Activated CD4-positive, alpha-beta T cell treated with anti-CD3 and anti-CD28 coated beads, Interleukin-2, amount 50 U/mL, for 1 hour (primary cell): Measurements from ENCODE around the gene MPDZ.

ENCODE experiments used
- DNase-seq: peaks from one replicate; pipeline ENCODE4 v3.0.0-alpha.2; 2020

The MPDZ gene

DNA sequence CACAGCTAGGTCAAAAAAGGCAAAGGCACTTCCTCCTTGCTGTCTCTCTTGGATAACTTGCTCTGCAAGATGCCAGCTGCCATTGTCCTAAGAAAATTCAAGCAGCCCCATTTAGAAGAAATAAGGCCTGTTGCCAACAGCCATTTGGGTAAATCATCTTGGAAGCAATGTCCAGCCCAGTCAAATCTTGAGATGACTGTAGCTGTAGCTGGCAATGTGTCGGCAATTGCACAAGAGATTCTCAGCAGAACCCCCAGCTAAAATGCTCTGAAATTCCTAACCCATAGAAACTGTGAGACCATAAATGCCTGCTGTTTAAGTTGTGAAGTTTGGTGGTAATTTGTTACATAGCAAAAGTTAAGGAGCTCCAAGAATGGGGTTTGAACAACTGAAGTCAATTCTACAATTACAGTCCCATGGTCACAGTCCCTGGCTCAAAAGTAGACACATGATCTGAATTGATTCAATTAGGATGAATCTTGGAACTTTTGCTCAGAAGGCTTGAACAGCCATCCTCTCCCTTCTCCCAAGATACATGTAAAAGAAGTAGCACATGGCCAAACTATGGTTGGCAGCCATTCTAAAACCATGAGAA is 151.1 kb downstream of the MPDZ start:
- no peak for DNase-seq

DNA sequence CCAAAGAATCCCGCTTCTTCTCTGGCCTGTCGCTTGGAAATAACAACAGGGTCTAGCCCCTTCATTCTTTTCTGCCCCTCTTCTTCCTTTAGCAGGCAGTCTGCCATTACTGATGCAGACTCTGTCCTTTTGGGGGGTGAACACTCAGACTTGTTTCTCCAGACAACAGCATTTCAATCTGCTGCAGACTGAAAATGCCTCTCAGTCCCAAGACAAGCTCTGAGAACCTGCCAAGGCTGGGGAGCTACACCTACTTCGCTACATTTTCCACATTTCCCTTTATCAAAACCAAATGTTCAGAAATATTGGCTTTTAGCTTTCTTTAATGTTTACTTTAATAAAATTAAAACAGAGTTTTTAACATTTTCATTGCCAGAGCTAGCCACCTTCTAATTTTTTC is 152.4 kb downstream of the MPDZ start:
- DNase-seq = no peak

DNA sequence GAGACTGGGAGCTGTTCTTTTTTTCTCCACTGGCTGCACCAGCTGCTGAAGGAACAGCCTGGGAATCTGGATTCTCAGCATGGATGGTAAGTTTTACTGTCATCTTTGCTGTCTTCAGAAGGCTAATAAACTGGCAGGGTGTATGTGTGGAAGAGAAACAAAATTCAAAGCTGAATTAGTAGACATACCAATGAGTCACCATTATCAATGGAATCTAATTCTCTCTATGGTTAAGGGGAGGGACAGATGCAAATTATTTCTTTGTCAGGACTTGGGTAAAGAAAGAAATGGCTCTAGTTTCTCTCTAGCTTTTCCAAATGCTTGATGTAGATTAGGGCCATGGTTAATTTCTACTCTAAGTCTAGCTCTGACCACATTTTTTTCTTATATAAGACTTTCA is 154.2 kb downstream of the MPDZ start:
- DNase-seq = no peak

DNA sequence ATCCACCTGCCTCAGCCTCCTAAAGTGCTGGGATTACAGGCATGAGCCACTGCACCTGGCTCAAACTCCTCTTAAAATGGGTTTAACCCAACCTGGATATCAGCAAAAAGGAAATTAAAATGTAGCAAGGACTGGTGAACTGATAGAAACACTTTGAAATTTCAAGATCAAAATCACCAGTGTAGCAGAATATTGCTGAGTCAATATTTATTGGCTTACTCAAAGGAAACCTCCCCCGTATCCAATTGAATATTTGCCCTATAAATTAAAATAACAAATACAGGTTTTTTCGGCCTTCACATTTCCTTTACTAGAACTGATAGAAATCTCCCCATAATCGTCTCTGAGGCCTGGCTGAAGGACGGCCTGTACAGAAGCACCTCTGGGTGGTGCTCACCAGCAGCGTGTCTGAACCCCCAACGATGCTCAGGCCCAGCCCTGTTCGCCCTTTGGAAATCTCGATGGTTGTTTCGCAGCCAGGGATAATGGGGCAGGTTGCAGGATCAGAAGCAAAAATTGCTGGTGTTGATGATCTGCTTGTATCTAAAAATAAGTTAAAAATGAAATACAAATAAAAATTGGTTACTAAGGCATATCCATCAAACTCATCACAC is 156.6 kb downstream of the MPDZ start:
- no peak for DNase-seq

DNA sequence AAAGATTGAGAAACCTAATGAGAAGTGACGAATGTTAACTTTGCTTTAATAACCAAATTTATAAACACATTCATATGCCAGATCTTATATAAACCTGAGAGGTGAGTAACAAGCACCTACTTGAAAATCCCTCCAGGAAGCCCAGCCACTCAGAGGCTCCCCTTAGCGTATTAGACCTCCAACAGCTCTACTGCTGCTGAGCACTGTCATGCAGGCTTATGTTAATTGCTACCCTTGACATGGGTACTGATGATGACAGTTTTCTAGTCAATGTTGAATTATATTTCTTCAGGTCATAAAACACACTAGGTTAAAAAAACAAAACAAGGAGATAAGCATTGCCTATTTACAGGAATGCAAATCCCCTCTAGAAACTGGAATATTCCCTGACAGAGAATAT is 161.2 kb downstream of the MPDZ start:
- no peak for DNase-seq

DNA sequence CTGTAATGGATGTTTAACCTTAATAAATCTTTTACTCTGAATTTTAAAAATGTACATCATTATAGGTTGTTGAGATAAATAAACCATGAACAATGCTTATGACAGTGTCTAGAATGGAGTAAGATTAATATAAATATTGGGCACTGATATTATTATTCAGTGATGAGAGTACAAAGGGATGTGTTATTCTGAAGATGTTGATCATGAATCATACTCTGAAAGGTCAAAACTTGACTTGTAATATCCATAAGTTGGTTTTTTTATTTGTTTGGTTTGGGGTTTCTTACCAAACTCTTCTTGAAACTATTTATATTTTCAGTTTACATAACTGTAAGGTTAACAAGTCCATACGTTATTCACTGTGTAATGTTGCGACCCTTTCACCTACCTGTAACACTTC is 163.2 kb downstream of the MPDZ start:
- no peak for DNase-seq

DNA sequence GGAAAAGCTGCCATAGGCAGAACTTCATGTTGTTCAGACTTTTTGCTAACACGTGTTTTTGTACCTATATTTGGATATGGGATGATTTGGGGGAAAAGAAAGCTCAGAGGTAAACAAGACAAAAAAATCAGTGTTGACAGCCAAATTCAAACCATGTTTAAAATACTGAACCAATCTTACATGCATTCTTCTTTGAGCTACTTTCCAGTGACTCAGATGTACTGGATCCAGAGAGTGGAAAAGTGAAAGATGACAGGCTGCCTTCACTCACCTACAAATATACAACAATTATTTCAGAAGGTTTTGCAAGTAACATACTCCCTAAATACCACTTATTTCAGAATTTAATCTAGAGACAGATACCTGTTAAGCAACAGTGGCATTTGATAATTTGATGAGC is 165.7 kb downstream of the MPDZ start:
- no peak for DNase-seq

DNA sequence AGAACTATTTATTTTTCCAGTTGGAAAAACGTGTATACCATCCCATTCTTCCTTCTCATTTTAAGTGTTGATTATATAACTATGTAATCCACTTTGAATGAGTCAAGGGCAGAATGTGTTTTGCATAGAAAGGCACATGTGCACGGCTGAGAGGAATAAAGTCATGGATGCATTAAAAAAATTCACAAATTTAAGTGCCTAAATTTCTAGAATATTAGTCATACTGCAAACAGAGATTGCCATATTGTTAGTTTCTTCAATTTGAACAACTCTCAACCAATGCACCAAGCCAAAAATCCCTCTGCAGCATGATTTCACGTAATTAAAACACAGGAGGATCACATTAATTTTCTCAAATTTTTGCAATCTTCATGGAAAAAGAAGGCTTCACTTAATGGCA is 166.3 kb downstream of the MPDZ start:
- DNase-seq = no peak

DNA sequence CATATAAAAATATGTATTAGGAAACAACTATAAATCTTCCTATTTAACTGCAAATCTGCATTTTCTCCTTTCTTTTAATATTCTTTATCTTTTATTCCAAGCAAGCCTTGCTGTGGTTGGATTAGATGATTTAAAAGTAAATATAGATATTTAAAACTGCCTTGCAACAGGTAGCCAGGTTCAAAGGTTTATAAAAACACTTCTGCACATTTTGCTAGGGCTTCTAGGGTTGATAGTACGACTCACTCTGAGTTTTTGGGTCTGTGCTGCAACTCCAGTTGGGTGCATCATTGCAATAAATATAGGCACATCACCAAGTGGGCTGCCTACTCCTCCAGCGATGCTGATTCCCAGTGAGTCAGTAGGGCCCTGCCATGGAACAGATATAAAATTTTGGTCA is 167.7 kb downstream of the MPDZ start:
- no peak for DNase-seq

DNA sequence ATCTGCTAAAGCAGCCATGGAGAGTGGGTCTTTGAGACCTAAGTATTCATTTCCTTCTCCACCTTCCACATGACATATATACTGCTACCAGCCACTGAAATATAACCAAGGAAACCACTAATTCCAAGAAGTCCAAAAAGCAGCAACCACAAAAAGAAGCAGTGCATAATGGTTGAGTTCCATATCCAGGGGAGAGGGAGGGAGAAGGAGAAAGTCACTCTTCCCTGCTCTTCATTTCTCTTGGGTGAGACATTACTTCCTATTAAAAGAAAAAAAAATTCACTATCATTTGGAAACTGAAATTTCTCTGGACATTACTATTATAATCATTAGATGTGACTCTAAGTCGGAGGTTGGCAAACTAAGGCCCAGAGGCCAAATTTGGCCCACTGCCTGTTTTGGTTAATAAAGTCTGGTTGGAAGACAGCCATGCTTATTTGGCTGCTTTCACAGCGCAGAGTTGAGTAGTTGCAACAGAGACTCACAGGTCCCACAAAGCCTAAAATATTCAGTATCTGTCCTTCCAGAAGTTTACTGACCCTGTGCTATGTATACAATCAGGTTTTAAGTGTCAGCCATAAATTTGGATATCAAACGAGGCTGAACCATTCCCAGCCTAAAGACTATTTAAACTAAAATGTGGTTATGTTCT is 168.6 kb downstream of the MPDZ start:
- DNase-seq = no peak

DNA sequence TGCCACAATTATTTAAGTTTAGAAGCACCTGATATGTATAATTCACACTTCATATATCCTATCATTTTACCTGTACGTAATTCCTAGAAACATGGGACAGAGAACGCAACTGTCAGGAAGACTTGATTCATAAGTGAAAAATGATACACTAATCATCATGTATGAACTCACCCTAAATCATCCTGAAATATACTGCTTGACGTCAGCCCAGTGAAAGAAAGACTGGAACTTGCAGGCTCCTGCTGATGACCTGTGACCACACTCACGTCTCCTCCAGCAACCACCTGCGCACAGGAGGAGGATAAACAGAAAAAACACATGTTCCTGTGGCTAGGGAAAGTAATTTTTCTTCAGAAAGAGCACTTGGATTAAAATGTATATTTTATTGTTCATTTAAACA is 169.7 kb downstream of the MPDZ start:
- DNase-seq = no peak

DNA sequence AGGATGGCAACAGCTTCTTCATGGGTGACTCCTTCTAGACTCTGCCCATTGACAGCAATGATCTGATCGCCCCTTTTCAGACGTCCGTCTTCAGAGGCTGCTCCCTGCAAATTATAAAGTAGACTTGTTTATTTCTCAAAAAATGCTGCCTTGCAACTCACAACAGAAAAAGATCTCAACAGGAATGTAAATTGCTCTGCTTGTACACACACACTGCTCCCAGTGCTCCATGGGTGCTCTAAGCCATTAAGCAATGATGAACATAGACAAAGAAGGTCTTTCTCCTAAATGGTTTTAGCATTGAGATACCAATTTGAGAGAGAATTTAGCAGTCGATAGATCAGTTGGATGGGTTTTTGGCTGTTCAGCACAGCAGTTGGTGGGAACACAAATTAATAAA is 172.5 kb downstream of the MPDZ start:
- no peak for DNase-seq

DNA sequence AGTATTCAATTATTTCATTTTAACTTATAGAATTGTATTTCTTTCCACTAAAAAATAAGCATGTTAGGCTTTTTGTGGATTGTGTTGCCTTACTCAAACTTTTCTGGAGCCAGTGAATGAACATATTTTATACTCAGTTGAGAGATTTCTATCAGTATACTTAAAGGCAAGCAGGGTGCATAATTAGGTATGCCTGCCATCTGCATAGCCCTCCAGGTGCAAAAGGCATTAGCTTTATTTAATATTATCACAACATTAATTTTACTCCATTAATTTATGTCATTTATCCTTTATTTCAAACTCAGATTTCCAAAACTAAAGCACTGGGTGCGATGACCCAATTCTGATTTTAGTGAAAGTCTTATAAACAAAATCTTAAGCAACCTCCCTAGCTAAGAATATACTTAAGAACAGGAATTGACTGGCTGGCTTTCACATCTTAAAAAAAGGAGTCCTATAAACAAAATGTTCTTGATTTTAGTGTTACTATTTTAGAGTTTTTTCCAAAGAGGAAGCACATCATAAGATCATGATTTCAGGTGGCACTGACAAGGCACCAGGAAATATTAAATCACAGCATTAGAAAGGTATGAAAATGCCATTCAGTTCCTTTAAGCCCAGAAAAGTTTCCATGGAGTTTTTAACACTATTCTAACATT is 178.4 kb downstream of the MPDZ start:
- no peak for DNase-seq

DNA sequence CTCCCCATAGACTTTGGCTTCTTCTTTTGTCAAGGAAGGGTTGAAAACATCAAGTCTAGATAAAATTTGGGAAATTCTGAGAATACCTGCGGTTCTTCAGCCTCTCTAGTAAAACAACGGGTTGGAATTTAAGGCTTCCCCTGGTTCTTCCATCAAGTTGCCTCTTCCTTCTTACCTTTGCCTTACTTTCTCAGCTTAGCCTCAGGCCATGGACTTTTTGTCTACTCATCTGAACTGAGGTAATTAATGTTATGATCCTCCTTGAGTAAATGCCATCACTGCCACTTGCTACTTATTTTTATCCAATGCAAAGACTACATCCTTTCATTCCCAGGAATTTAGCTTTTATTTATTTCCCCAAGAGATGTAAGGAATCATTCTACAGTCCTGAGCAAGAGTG is 184.4 kb downstream of the MPDZ start:
- DNase-seq = no peak

DNA sequence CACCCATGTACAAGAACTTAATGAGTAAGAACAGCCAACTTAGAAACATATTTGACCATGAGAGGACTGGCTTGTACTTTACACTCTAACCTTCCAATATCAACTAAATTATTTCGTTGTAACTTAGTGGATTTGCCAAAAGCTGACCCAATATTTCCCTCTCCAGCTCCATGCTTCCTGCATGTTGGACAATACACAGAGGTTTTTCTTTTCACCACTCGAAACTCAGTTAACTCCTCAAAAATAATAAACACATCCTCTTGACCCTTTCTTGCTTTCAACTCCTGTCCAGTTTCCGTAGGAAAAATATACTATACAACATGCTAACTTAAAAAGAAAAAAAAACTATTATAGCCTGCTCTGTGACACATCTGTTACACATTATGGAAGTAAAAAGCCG is 188.9 kb downstream of the MPDZ start:
- DNase-seq = no peak

DNA sequence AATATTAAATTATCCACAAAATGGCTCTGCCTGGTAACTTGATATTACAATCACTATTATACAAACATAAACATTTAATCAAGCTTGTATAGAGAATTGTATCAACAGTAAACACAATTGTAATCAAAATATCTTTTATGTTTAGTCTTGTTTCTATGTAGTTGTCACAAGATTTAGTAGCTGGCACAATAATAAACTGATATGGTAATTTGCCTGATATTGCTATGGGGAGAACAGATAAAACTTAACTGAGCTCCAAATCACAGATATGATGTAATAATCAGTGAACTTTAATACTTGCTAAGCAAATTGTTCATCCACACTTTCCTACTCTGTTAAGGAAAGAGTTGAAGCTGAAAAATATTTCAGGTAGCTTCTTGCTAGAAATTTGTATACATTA is 189.8 kb downstream of the MPDZ start:
- DNase-seq = no peak

DNA sequence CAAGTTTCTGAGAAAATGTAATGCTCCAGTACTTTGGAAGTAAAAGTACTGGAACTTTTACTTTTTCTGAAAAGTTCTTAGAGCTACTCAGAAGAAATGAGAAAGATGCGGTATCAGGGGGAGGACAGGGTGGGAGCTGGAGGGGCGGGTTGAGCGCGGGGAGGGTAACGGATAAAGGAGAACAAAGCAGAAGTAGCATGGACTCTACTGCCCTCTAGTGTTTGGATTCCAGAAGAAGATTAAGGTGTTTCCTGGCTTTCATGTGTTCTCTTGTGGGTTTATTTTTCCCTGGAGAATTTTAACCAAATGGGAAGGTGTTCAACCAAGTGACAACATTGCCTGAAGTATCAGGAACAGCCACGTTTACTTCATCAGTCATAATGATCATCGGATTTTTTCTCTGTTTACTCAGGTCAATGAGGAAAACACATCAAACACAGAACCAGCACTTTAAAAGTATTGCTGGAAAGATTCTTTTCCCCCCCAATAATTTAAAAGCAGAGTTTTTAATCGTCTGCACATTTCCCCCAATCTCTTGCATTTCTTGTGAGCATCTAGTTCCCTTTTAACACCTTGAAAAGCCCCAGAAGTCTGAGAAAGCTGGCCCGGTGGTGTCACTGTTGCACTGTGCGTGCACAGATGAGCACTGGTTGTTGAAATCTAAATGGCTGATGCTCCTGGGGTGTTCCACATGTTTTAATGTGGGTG is 190.6 kb downstream of the MPDZ start:
- DNase-seq = no peak

DNA sequence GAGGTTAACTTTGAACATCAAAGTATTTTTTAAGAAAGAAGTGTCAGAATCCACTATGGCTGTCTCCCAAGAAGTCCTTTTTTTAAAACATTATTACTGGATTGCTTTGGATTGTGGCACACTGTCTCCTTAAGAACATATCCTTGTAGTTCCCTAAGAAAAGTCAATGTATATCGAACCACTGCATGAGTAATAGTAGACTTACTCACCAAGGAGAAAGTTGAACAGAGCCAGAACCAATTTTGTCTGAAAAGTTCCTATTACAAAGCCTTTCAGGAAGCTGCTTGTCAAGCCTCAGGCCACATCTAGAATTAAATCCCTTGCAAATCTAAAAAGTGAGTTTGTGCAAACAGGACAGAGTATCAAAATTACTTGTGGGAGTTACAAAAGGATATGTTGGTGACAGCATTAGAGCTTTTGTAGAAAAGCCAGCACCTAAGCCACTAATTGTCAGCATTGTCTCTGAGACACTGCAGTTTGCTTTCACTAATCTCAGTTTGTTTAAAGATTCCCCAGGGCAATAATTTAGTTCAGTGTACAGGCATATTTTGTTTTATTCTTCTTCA is 195.4 kb downstream of the MPDZ start:
- no peak for DNase-seq

DNA sequence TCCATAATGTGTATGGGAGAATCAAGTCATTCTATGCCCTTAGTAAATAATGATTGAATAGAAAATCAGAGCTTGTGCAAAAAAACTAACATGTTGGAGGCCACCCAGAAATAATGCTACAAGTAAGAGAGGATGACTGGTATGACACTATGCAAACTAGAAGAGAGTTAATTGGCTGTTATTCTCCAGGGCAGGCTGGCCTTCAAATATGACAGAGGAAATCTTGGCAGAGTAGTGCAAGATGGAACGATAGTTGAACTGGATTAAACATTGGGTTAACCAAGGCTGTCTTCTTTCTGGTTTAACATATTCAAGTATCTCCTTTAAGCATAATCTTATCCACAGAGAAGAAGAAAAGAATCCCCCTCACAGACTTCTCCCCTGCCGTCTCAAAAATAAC is 196.1 kb downstream of the MPDZ start:
- DNase-seq = no peak

DNA sequence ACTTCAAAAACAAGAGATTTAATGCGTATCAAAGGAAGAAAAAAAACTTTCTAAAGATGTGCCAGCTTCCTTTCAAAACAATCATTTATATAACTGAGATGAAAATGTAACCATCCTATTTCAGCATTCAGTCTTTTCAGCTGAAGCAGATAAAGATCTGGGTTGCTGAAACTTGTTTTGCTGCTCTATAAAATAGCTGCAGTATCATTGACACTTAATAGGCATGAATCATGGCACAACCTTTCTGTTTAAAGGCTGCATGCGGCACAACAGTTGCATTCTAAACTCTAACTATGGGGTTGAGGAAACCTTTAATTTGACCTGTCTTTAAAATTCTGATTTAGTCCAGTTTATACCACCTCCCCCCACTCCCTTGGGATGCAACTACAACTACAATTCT is 196.7 kb downstream of the MPDZ start:
- no peak for DNase-seq

DNA sequence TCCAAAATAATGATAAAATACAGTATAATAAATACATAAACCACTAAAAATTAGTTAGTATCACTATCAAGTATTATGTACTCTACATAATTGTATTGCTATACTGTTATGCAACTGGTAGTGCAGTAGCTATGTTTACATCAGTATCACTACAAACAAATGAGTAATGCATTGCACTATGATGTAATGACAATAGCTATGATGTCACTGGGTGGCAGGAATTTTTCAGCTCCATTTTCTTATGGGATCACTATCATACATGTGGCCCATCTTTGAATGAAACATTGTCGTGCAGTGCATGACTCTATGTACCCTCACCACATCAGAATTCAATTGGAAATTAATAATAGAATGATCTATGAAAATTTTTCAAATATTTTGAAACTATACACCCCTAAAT is 201.3 kb downstream of the MPDZ start:
- no peak for DNase-seq

DNA sequence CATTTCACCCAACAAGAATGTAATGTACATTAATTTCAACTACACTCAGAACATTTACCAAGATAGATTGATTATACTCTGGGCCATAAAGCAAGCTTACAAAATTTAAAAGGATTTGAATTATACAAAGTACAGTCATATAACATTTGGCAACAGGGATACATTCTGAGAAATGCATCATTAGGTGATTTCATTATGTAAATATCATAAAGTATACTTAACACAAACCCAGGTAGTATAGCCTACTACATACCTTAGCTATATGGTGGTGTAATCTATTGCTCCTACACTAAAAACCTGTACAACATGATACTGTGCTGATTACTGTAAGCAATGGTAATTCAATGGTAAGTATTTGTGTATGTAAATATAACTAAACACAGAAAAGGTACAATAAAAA is 202.9 kb downstream of the MPDZ start:
- no peak for DNase-seq

DNA sequence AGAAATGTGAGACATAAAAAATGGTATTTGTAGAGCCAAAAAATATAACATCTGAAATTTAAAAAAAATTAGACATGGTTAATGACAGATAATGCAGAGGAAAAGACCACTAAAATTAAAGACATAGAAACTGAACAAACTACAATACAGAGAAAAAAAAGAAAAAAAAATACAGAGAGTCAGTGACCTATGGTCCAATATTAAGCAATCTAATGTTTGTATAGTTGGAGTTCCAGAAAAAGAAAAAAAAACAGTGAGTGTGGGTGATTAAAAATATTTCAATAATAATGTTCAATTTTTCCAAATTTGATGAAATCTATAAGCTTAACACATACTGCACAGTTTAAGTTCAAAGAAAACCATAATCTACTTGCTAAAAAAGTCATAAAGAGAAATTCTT is 207.6 kb downstream of the MPDZ start:
- no peak for DNase-seq
